ENCODE measurements around the gene SIPA1L3. TPM values are rescaled to one million over a fixed set of nuclear protein-coding genes. Genes with fewer than 3 reads are reported as not detected.

SIPA1L3 gene
- total RNA-seq, 1 donor from 2014 or later = 14.5 TPM

DNA sequence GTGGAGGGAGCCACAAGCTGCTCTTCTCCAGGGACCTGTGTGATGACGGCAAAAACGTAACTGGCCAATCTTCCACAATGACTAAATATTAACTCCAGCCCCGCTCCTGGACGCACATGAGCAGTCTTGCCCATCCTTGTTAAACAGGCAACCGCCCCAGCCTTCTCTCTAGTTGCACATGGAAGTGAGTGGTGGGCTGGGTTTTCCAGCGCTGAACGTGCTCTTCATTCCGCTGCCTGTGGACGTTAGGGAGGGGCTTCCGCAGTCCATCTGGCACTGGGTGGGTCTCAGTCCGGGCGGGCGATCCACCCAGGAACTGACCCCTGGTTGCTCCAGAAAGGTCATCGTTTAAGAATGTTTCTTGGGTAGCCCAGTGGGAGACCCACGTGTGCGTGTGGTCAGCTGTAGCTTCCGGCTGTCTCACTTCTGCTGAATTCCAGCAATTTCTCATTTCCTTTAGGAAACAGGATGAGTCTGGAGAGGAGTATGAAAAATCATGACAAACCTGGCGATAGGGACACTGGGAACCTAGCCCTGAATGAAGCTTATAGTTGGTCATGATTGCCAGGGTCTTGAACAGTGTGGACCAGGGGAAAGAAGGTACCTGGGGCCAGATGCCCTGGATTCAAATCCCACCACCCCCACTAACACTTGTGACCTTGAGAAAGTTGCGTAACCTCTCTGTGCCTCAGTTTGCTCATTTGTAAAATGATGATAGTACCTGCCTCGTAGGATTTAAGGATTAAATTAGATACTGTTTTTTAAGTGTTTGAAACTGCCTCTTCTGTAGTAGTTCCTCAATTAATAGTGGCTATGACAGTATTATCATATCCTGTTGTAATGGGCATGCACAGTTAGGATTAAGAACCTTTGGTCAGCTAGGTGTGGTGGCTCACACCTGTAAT lies 92.6 kb downstream of the SIPA1L3 start:
- DNase-seq = peak; percentile 95

DNA sequence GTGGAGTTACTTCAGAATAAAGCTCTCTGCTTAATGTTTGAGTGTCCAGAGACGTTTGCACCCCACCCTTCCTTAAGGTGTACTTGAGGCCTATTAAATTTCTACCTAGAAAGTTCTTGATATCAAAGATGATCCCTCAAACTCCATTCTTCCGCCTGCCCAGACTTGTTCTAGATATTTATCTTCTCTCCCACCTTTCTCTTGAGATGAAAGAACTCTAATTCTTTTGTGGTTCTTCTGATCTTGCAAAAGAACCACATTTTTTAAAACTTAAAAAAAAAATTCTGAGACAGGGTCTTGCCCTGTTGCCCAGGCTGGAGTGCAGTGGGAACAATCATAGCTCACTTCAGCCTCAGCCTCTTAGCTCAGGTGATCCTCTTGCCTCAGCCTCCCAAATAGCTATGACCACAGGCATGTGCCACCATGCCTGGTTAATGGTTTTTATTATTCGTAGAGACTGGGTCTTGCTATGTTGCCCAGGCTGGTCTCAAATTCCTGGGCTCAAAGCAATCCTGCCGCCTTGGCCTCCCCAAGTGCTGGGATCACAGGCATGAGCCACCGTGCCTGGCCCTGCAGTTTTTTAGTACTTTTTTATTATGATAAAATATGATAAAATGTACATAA lies 94.3 kb downstream of the SIPA1L3 start:
- no peak for DNase-seq

DNA sequence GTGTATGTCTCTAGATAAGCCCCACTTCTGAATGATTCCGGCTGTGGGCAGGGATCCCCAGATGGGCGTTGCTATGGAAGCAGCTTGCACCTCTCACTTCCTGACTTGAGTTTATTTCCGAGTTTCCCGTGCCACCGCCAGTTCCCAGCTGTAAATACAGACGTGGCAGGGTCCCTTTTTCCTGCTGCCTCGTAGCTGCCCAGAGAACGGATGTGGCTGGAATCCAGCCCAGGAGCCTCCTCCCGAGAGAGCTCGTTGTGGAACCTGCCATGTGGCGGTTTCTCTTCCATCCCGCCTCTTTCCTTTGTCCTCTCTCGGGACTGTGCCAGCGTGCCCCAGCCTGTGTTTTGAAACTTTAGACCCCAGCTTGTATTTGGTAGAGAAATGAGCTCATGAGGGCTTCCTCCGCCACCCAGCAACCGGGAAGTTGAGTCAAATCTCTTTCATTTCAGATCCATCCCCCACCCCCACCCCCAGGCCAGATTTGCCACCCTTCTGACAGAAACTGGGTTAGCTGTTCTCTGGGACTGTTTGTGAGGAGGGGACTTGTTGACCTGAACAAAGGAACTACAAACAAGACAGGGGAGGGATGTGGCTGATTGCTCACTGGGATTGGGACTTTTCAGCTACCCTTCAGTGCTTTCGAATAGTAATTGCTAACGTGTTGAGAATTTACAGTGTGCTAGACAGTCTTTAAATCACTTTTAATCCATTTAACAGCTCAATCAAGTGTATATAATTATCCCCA lies 96.6 kb downstream of the SIPA1L3 start:
- peak; percentile 97 for DNase-seq

DNA sequence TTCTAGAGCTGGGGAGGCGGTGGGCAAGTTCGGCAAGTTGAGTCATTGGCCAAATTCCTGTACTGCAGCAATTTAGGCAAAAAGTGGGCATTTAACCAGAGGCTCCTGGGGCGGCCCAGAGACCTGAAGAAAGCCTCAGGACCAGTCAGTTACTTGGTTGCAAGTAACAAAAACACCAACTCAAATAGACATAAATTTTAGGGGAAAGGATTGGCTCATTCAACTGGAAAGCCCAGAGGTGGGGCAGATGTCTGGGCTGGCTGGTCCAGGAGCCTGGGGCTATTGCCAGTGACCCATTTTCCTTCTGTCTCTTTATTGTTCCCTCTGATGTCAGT lies 97.1 kb downstream of the SIPA1L3 start:
- no peak for DNase-seq

DNA sequence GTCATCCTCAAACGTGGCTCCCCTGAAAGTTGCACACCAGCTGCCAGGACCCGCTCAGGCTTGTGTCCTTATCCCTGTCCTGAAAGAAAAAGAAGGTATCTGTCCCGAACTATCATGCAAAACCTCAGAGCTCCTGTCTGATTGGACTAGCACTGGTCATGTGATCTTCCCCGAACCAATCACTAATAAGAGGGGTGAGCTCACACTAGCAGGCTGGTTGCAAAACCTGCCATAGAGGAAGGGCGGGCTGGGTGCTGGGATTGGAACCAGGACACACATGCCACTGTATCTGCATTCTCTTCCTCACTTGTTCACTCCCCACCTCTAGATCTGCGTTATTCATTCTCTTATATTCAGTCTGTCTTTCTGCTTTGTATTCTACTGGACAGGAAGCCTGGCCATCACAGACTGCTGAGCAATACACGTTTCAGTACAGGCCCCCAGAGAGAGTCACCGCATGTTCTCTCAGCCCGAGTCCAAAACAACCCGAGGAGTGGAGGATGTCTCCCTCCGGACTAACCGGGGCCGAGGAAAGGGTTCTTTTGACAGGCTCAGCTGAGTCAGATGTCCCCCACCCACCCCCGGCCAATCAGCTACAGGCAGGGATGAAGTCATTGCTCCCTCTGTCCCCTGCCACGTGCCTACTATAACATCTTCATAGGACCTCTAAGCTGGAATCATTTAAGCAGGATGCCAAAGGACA lies 97.7 kb downstream of the SIPA1L3 start:
- peak; percentile 97 for DNase-seq

DNA sequence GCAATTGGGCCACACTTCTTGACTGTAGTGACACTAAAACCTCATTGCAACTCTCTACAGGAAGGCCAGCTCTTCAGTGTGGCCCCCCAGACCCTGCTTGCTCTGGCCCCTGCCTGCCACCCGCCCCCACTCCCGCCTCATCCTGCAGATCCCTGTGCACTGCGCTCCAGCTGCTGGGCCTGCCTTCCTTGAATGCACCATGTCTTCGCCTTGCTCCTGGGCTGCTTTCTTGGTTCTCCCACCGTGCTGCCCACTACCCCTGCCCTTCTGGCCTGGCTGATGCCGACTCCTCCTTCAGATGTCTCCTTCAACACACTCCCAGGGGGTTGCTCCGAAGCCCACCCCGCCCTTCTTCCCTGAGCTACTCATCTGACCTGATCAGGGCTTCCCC lies 98.2 kb downstream of the SIPA1L3 start:
- DNase-seq = no peak

DNA sequence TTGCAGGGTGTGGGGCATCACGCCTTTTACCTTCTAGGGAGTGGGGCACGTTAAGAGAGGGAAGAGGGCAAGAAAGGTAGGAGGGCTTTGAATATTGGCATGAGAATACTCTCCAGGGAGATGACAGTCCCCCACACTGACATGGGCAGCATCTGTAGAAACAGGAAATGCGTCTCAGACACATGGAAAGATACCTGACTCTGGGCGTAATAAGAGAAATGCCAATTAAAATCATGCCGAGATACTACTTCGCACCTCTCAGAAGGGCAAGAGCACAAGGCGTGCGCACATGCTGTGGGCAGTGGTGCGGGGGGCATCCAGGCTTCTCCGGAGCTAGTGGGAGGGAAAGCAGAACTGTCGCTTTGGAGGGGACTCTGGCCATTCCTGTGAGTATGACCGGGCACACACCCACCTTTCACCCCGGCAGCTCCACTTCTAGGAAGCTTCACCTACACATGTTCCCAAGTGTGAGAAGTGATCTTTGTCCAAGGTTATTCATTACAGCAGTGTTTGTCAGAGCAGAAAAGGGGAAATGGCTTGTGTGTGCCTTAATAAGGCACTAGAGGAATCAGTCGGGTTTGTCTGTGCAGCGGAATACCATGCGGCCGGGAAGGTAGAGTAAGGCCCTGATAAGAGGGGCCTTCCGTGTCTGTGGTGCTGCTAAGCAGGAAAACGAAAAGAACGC lies 99.5 kb downstream of the SIPA1L3 start:
- DNase-seq = no peak

DNA sequence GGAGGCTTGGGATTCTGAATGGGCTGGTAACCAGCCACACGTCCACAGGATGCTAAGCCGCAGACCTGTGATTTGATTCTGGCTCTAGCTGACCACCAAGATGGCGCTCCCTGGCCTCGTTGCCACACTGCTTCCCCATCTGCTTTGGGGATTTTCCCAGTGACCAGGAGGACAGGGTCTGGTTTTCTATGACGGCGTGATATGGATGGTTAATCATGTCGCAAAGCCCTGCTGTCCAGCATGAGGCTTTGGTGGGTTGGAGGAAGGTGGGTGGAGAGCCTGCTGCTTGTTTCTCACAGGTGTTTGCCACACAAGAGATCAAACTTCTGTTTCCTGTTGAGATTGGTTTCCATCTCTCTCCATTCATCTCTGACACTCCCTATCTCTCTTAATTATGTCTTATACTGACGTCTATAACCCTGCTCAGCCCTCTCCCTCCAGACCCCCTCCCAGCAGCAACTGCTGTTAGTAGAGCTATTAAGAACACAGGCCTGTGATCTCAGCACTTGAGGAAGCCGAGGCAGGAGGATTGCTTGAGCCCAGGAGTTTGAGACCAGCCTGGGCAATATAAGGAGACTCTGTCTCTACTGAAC lies 102.7 kb downstream of the SIPA1L3 start:
- no peak for DNase-seq

DNA sequence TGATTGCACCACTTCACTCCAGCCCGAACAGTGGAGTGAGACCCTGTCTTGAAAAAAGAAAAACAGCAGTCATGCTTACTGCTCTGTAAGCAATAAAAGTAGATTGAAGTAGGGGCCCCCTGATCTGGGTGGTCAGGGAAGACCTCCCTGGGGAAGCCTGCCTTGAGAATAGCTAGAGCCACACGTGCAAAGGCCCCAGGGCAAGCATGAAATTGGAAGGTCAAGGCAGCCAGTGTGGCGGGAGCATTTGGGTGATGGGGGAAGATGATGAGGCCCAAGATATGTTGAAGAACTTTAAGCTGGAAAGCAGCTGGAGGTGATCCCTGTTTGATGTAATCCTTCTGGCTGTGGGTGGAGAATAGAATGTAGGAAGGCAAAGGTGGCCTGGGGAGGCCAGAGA lies 104.4 kb downstream of the SIPA1L3 start:
- DNase-seq = no peak

DNA sequence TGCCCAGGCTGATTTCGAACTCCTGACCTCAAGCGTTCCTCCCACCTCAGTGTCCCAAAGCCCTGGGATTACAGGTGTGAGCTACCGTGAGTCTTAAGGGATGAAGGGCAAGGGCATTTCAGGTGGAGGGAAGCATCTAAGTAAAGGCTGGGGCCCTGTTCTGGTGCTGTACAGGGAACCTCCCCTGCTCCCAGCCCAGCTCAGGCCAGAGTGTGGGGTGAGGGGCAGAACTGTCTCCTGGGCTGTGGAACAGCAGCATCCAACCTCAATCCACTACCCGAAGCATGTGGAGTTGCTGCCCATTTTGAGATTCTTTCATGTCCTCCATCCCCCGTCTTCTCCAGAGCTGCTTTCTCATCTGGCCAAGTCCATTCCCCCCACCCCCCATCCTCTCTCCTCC lies 105.3 kb downstream of the SIPA1L3 start:
- DNase-seq = no peak

DNA sequence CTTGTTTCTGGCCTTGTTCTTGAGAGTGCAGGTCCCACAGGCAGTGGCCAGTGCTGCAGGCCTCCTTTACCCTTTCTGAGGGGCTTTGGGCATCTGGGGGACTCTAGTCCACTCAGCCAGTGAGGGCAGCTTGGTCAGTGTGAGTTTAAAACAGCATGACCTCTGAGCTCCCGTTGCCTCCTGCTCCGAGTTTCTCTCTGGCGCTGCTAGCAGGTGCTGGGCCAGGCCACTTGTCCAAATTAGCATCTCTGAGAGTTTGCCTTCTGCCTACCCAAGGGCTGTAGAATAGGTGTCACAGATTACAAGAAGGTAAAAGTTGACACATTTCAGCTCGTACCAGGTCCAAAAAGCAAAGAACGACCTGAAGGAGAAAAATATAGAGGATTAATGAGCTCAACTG lies 105.9 kb downstream of the SIPA1L3 start:
- DNase-seq = no peak

DNA sequence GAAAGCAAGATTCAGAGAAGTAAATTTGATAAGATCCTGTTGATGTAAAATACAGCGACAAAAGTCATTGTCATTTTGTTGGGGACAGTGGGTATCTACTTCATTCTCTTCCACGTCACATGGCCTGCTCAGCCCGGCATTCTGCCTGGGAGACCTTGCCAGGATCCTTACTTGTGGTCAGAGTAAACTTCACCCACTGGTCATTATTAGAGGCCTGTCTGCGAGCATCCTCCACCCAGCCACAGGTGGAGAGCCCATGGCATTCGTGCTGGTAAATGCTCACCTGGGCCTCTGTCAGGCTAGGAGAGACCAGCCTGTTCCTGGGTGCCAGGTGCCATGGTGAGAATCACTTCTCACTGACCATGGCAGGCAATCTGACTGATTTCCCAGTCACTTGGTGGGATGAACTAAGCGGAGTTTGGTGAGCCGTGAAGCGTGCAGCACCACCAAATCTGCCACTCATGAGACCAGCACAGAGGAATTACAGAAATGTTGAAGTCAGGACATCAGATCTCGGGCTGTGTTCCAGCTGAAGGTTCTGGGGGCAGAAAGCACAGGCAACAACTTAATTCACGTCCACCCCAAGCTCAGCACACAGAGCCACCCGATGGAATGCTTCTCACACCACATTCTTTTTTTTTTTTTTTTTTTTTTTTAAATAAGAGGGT lies 107.0 kb downstream of the SIPA1L3 start:
- DNase-seq = no peak

DNA sequence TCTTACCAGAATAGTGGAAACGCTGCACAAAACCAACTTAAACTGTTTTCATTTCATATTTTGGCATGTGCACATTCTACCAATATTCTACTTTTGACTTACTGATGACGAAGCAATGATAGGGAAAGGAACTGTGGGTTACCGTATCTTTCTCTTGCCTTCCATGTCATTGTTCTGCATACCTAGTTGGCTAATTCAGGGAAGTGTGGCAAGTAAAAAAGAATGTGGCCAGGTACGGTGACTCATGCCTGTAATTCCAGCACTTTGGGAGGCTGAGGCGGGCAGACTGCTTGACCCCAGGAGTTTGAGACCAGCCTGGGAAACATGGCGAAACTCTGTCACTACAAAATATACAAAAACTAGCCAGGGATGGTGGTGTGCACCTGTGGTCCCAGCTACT lies 108.2 kb downstream of the SIPA1L3 start:
- no peak for DNase-seq

DNA sequence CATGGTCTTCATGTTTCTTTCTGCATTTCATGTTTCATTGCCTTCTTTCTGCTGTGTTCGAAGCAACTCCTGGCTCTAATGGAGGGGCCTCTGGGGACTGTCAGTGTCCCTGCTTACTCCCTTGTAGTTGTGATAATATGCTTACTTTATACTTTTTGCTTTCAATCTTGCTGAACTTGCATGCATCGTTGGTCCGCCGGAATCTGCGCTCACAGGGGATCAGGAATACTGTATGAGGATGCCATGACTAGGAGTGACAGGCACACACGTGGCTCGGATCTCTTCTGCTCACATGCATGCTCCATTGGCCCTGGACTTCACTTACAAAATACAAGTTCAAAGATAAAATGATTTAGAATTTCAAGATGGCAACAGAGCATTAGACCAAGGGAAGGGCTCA lies 108.8 kb downstream of the SIPA1L3 start:
- DNase-seq = no peak

DNA sequence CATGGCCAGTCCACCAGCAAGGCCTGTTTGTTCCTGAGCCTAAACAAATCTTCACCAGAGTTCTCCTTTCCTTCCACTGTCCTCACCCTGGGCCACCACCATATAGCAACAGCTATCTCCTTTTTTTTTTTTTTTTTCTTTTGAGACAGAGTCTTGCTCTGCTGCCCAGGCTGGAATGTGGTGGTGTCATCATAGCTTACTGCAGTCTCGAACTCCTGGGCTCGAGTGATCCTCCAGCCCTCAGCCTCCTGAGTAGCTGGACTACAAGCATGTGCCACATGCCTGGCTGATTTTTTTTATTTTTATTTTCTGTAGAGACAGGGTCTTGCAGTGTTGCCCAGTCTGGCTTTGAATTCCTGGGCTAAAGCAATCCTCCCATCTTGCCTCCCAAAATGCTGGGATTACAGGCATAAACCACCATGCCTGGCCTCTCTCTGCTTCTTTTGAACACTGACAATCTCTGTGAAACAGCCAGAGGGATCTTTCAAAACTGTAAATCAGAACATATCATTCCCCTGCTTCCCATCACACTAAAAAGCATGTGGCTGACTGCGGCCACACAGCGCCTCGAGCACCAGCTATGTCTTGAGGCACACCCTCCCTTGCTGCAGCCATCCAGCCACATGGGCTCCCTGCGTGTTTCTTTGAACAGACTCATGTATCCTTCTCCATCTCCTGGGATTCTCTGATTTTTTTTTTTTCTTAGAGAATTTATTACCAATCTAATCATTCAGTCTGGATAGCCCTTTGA lies 110.6 kb downstream of the SIPA1L3 start:
- DNase-seq = no peak

DNA sequence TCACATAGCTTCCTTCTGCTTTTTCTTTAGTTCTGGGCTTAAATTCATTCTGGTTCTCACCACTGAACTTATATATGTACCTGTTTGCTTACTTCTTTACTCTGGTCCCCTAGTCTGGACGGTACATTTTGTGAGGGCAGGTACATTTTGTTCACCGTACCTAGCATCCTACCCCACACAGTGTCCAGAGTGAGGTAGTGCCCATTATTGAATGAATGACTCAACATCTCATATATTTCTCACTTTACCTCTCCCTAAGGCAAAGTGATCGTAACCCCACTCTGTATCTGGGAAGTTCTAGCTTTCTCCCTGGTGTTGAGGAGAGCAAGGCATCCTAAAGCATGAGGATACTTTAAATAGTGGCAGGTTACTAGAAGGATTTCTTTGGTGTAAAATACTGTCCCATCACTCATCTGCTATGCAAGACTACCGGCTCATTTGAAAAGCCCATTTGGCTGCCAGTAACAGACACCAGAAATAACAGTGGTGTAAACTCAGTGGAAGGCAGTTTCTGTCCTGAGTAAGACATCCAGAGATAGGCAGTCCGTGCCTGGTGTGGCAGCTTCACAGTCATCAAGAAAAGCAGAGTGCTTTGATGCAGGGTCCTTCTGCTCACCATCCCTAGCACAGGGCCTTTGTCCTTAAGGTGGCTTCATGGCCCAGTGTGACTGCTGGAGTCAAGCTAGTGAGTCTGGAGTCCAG lies 111.8 kb downstream of the SIPA1L3 start:
- DNase-seq = no peak

DNA sequence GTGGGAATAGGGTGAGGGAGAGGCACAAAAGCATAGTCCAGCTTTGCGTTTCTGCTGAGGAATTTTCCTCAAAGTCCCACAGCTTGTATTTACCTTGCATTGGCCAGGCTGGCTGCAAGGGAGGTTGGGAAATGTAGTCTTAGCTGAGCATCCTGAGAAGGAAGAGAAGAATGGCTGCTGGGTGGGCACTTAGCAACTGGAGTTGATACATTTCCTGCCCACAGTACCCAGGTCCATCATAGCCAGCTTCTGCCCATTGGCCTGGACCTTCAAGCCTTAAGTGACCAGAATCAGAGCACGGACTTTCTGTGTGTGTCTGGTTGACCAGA lies 112.4 kb downstream of the SIPA1L3 start:
- DNase-seq = no peak

DNA sequence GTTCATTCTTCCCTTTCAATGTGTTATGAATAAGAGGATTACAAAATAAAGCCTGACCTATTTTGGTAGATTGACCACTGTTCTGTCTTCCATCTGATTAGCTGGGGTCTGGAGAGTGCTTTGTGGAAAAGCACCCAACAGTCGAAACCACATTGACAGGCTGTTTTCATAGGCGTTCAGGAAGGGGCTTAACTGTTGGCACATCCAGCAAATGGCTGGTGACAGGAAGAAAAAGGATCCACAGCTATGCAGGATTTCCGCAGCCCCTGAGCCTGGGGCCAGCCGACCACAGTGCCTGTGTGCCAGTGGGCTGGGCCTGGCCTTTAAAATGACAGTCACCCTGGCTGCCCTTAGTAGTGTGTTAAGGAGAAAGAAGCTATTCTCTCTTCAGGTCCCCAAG lies 113.3 kb downstream of the SIPA1L3 start:
- DNase-seq = peak; percentile 56

DNA sequence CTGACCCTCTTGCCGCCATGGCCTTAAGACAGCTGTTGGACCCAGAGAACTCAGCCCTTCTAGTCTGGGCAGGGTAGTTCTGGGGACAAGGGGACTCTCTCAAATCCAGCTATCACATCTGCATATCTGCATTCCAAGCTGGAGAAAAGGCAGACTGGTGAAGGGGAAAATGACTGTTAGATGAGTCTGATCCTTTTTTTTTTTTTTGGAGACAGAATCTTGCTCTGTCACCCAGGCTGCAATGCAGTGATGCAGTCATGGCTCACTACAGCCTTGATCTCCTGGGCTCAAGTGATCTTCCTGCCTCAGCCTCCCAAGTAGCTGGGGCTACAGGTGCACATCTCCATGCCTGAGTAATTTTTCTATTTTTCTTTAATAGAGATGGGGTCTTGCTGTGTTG lies 114.3 kb downstream of the SIPA1L3 start:
- DNase-seq = no peak
